Hematopoietic multipotent progenitor cell treated with erythropoietin and hydrocortisone succinate and interleukin-3 and kit ligand, for 6 days (in vitro differentiated cells): ENCODE results near the gene CLMN.
A peak's percentile ranks its signal among the peaks of the same experiment; 100 is the strongest.

ENCODE experiments used
- DNase-seq: peaks from one replicate; pipeline ENCODE4 v3.0.0-alpha.2; 2015

The CLMN gene

DNA sequence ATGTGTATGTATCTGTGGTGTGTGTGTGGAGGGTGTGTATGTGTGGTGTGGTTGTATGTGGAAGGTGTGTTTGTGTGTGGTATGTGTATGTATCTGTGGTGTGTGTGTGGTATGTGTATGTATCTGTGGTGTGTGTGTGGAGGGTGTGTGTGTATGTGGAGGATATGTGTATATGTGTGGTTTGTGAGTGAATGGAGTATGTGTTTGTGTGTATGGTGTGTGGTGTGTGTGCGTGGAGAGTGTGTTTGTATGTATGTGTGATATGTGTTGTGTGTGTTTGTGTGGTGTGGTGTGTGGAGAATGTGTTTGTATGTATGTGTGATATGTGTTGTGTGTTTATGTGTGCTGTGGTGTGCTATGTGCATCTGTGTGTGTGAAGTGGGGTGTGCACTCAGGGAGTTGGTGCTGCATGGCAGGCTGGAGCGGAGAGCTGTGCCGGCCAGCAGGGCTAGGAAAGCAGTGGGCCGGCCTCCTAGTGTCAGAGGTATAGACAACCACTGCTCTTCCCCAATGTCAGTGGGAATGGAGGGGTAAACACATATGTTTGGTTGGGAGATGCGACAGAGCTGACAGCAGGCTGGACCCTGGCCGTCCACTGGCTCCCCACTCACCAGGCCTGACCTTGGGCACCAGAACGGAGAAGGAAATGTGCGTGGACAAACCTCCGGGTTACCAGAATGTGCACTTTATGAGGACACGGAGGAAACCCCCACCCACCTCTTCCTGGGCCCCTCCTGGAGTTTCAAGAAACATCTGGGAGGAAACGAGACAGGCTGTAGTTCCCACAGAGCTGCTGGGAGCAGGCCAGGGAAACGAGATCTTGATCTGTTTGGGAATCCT, 60.7 kb downstream of the CLMN start:
- no peak for DNase-seq

DNA sequence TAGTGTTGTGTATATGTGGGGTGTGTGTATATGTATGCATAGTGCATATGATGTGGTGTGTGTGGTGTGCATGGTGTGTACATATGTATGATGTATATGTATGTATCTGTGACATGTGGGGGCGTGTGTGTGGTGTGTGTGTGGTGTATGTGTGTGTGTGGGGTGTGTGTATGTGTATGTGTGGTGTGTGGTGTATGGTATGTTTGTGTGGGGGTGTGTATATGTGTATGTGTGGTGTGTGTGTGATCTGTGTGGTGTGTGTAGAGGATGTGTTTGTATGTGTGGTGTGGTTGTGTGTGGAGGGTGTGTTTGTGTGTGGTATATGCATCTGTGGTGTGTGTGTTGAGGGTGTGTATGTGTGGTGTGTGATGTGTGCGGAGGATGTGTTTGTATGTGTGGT, 61.6 kb downstream of the CLMN start:
- DNase-seq = no peak

DNA sequence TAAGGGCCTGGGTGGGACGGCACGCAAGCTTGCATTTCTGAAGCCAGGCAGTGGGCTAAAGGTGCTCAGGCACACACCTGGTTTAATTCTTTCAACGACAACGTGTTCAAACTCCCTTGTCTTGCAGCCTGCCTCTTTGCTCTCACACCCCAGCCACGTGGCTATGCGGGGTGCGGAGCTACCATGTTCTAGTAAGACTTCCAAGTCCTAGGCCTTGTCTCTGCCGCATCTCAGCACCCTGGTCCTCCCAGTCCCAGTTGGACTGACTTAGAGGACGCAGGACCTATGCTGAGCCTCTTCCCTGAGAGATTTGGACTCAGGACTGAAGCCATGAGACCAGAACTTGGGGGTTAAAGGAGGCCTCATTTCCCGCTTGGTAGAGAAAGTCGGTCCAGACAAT, 62.2 kb downstream of the CLMN start:
- no peak for DNase-seq

DNA sequence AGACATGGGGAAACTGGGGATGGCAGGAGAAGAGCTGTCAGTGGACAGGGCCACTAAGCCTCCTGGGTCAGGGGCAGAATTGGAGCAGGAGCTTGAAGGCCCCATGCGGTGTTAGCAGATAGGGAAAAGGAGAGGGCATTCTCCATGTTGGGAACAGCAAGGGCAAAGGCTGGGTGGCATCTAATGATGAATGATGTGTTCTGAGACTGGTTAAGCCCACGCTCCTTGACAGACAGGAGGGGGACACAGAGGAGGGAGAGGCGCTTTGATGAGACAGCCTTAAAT, 63.0 kb downstream of the CLMN start:
- no peak for DNase-seq

DNA sequence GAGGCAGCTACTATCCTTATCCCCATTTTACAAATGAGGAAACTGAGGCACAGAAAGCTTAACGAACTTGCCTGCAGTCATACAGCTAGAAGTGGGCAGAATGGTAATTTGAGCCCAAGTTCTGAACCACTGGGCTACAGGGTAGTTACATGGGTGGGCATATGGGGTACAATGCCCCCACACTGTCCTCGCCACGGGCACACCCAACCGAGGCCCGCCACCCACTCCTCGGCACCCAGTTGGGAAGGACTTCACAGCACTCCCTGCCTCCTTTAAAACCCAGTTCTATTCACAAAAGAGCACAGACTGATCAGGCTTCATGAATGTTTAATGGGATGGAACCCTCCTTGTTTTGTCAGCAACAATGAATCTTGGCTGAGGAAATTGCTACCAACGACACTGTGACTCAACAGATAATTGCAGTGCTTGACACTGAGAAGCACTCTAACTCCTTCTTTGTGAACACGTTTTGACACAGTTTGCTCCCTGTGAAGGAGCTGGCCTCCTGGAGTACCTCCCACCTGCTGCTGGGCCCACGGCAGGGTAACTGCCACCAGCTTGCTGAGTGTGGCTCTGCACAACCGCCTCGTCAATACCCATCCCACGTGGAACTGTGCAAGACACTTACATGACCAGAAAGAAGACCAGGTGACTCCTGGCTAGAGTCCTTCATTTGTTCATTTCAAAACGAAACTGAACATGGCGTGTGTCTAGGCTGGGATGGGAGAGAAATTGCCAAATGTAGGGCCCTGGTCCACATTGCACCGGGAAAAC, 63.5 kb downstream of the CLMN start:
- no peak for DNase-seq

DNA sequence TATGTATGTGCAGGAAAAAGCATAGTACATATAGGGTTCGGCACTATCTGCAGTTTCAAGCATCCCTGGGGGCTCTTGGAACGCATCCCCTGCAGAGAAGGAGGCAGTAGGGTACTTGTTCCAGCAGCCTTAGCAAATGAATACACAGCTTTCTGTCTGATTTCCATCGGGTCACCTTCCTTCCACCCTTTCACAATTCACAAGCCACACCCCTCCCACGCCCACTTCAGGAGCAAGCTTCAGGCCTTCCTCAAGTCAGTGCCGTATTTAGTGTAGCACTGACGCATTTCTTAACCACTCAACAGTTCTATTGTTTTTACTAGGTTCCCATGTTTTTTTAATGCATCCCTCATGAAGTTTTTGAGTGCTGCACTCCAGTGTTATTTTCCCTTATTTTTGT, 64.2 kb downstream of the CLMN start:
- peak; percentile 49 for DNase-seq

DNA sequence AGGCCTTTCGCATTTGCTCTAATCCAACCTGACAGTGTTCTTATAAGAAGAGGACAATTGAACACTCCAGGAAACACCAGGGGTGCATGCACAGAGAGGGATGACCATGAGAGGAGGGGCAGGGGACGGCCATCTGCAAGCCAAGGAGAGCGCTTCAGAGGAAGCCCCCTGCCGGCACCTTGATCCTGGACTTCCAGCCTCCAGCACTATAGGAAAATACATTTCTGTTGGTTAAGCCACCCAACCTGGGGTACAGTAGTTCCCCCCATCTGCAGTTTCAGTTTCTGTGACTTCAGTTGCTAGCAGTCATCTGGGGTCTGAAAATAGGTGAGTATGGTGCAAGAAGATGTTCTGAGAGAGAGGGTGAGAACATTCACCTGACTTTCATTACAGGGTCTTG, 64.7 kb downstream of the CLMN start:
- no peak for DNase-seq

DNA sequence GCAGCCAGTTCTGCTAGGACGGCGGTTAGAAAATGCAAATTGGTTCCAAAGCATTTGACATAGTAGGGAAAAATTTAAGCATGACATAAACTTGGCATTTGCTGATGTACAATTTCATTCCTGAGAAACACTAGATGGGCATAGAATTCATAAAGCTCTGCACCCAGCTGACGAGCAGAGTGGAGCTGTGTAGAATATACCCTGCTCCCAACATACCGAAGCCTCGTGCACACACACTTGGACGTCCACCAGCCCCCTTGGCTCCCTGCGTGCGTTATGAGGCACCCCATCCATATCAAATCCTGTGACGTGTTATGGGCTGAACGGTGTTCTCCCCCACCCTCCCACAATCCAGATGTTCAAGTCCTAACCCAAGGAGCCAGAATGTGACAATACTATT, 65.4 kb downstream of the CLMN start:
- DNase-seq = no peak

DNA sequence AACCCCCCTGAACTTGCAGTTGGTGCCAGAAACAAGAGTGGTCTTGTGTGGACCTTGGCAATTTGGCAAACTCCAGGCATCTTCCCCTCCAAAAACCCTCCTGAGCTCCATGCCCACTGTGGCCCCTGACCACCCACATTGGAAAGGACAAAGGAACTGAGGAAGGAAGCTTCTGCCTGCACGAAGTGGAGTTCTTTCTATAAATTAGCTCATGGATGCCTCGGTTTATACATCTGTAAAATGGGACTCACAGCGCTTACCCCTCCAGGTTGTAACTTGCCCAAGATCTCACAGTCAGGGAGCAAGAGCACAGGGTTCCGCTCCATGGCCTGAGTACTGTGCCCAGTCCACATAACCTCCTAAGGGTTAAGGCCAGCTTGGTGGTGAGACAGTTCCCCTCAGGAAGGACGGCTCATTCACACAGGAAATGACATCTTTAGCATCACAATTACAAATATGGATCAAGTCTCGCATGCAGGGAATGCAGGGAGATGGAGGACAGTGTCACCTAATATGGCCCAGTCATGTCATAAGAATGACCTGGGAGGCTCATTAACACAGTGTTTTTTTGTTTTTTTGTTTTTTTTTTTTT, 66.6 kb downstream of the CLMN start:
- no peak for DNase-seq

DNA sequence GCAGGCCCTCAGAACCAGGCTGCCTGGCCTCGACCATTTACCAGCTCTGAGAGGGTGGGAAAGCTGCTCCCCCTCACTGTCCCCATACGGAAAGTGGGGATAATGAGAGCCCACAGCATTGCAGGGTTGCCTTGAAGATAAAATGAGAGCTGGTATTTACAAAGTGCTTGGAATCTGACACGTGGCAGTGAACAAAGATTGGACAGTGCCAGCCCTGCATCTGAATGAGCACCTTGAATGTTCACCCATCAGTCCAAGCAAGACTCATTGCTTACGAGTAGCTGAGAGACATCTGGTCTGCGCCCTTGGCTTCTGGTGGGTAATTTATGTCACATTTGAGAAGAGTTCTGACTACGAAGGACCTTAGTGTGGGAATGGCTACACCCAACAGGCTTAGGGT, 67.5 kb downstream of the CLMN start:
- DNase-seq = no peak

DNA sequence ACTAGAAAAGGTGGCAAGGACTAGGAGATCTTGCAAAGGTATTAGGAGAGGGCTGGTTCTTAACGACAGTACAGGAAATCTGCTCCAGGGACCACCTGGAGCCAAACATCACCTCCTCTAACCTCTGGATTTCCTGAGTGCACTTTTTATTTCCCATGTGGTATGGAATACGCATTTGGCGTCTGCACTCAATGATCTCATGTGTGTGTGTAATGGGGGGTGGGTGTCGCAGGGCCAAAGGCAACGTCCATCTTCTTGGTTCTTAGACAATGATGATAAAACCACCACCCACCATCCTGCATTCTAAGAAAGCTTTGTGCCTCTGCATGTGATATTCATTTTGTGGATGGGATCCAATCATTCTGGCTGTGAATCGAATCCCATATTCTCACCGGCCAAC, 68.8 kb downstream of the CLMN start:
- no peak for DNase-seq

DNA sequence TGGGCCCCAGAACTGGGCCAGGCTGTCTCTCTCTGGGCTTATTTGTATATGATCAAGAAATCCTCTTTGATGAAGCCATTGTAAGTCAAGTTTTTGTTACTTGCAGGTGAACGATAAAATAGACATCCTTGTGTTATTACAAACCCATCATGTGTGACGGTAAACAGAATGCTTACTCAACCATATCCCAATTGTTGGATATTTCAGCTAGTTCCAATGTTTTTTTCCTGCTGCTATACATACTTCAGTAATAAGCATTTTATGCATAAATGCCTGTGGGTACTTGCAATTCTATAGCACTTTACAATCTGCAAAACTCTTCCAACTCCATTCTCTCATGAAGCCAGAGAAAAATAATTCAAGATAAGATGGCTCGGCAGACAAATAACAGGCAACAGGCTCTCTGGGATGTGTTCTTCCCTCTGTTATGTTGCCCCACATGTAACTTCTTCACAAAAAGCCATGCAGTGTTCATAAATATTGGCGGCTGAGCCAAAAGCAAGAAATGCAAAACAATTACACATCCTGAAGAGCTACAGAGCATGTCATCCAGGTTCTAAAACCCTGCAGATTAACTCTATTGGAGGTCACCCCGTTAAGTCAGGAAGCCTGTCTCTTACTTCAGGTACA, 69.5 kb downstream of the CLMN start:
- DNase-seq = no peak

DNA sequence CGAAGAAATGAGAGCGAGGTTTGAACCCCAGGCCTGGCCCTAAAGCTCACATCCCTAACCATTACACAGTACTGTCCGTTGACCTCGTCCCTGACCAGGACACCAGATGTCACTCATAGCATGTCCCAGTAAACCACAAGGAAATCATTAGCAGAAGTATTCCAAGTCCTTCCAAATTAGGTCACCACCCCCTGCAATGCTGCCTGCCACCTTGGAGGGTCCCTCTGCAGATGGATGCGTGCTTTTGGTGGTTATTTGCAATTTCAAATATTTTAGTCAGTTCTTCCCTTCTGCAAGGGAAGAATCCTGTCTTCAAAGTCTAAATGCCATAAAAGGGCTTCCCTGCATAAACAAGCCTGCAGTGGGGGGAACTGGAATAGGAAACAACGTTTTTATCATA, 71.3 kb downstream of the CLMN start:
- DNase-seq = no peak

DNA sequence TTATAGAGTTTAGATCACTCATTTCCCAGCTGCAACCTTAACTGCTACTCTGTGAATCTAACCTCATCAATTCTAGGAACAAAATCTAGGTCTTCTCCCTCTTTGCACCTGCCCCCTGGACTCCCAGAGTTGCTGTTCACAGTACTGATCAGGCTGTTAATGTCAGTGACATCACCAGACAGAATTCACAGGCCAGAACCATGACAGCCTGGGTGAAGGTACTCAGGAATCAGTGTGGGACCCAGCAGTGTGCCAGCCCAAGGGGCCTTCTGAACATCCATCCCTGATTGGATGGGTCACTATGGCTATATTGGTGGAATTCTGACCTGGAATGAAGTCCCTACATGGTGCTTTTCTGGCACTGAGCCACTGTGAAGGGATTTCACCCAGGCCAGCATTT, 72.8 kb downstream of the CLMN start:
- DNase-seq = no peak

DNA sequence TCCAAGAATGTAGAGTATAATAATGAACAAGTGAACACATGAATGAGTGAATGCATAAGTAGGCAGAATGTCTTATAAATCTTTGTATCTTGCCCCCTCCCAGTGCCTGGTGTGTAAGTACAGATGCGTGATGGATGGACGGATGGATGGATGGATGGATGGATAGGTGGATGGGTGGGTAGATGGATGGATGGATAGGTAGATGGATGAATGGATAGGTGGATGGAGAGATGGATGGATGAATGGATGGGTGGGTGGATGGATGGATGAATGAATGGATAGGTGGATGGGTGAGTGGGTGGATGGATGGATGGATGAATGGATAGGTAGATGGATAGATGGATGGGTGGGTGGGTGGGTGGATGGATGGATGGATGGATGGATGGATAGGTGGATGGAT, 74.4 kb downstream of the CLMN start:
- DNase-seq = no peak

DNA sequence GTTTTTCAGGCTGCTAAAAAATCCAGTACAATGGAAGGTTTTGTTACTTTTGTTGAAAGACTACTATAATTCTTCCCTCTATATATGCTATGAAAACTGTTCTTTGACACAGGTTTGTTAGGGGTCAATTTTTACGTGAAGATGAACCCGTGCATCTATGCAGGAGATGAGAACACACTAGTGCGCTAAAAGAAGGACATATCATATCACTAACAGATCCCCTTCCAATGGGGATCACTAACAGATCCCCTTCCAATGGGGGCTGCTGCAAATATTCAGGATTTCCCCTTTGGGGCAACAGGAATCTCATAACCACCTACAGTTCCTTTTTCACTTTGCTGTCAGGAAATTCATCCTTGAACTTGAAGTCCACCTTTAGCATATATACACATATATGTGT, 75.1 kb downstream of the CLMN start:
- no peak for DNase-seq

DNA sequence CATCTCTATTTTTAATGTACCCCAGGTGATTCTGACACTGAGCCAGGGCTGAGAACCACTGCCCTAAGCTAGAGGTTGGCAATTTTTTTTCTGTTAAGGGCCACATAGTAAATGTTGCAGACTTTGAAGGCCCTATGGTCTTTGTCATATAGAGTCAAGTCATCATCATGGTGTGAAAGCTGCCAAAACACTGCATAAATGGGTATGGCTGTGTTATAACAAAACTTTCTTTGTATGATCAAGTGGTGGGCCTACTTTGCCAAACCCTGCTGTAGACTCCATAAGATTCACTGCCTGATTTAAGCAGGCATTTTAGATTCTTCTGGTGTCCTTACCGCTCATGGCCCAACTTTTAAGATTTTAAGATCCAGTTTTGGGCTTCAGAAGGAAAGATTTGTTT, 76.8 kb downstream of the CLMN start:
- DNase-seq = no peak

DNA sequence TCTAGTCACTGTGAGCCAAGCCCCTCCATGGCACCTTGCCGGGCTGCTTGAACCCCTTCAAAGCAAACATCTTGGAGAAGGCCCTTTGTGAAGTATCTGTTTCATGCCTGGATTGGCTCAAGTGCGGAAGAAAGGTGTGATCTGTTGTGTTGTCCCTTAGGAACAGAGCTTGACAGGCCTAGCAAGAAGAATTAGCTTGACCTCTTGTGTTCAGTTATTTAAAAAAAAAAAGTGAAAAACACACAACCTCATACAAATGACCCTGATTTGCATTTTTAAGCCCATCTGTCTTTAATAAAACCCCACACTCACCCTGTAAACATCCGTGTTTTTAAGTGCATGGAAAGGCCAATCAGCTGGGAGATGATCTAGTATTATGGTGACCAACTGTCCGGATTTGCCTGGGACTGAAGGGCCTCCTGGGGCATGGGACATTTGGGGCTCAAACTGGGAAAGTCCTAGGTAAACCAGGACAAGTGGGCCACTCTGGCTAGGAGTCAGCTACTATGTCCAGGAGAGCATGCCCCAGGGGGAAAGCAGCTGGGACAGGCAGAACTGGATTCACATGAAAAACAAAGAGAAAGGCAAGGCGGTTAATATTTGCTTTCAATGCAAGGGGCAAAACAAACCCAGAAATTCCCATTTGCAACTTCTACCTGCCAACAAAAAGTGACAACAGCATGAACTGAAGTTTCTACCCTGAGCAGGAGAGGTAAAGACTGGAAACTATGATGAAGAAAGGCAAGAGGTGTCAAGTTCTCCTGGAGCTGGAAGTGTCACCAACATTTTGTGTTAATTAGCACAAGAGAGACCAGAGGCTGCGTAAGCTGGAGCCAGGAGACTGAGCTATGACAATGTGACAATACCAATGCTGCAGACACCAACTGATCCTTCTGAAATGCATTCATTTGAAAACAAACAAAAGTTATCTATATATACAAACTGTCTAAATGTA, 78.6 kb downstream of the CLMN start:
- no peak for DNase-seq

DNA sequence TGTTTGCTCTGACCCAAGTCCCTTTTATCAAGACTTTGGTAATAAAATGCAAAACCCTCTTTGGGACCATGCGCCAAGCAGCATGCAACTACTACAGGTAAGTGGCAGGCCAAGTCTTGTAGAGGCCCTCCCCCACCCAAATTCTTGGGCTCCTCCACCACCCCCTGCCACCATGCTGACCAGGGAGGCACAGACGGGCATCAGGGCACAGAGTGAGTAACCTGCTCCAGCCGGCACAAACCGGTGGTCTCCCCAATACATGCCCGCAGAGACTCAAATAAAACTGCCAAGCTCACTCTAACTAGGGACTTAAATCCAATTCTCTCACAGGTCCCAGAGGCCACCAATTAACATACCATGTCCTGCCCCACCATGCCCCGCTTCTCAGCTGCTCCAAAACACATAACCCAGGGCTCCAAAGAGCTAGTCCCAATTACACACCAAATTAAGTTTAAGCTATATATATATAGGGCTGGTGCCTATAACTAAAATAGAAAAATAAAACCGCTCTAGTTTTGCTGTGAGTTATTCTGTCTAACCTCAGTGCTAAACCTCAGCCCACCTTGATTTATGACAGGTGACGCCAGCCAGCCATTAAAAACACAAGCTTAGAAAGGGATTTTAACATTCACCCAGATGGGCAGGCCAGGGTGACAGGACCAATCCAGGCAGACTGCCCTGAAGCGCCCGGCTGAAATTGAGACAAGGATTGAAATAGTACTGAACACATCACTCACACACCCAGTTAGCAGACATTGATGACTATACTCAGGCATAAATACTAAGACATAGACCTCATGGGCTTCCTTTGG, 81.0 kb downstream of the CLMN start:
- no peak for DNase-seq

DNA sequence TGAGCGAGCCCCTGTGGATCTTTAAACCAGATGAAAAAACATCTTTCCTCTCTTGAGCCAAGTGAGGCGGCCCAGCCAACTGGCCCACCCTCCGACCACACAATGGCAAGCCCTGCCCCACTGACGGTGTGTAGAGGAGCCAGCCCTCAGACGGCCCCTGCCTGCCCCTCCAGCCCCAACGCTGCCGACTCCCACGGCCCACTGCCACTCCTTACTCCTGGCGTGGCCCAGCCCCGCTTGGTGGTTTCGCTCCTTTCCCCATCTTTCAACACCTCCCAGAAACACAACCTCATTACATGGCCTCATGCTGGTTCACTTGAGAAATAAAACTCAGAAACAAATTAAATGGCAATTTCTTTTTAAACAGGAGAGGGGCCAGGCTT, 81.8 kb downstream of the CLMN start:
- DNase-seq = no peak

DNA sequence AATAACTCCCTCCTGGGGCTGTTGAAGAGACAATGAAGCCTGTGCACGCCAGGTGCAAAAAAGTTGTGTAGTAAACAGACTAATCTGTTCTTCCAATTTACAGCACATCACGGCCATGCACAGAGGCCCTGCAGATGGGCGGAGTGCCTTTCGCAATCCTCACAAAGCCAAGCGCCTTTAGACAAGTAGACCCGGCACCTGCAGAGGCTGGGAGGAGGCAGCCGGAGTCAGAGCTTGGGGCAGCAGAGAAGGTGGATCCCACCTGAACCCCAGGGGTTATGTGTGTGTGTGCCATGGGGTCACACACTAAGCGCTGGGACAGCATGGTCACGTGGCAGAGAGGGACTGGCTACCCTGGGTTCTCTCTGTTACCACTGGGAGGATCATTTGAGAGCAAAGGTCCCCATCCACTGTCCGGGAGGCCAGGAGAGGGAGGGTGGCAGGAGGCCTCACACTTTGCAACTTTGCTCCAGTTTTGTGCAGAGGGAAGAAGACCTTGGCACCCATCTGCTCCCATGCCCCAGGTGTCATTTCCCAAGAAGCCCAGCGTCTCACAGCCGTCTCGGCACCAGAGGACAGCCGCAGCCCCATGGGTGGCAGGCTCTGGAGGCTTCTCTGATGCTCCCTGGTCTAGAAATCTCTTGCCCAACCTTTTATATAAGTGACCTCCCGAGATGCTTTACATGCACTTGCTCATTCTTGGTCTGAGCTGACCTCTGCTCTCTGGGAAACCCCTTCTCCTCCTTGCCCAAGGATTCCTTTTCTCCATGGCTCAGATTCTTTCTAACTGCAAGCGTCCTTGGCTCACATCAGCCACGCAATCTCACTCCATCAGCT, 82.4 kb downstream of the CLMN start:
- DNase-seq = no peak
